DOHH2 (cell line): Measurements from ENCODE around the gene OR9K2.
A peak's percentile ranks its signal among the peaks of the same experiment; 100 is the strongest.

Experiments used
- H3F3A ChIP-seq: fragments of 200-600 bp; sonication (generic), shearing (Covaris generic); 2 replicates; pipeline ENCODE4 v1.6.0; 2016; ENCODE audit warnings: antibody characterized with exemption, mild to moderate bottlenecking; ENCODE audit not compliant: control insufficient read depth, insufficient read depth
- H3K27ac ChIP-seq: fragments of 200-600 bp; sonication (generic); 2 replicates; pipeline ENCODE4 v1.5.1; 2014; ENCODE audit warnings: low read depth, mild to moderate bottlenecking, low read length, moderate library complexity
- H3K27me3 ChIP-seq: fragments of 200-600 bp; sonication (generic); 2 replicates; pipeline ENCODE4 v1.6.1; 2014; ENCODE audit warnings: mild to moderate bottlenecking, low read length, mixed read lengths; ENCODE audit not compliant: control insufficient read depth
- H3K36me3 ChIP-seq: fragments of 200-600 bp; sonication (generic); 2 replicates; pipeline ENCODE4 v1.6.1; 2014; ENCODE audit warnings: mild to moderate bottlenecking, low read length, moderate library complexity, mixed read lengths; ENCODE audit not compliant: control insufficient read depth
- H3K4me1 ChIP-seq: fragments of 200-600 bp; sonication (generic); 2 replicates; pipeline ENCODE4 v1.6.1; 2014; ENCODE audit warnings: mild to moderate bottlenecking, low read length, mixed read lengths; ENCODE audit not compliant: control insufficient read depth
- H3K4me2 ChIP-seq: fragments of 200-600 bp; sonication (generic); 2 replicates; pipeline ENCODE4 v1.6.0; 2014; ENCODE audit warnings: mild to moderate bottlenecking, low read length, moderate library complexity
- H3K4me3 ChIP-seq: fragments of 200-600 bp; sonication (generic); 2 replicates; pipeline ENCODE4 v1.5.1; 2014; ENCODE audit warnings: mild to moderate bottlenecking, low read length, mixed read lengths
- H3K79me2 ChIP-seq: fragments of 200-600 bp; sonication (generic); 2 replicates; pipeline ENCODE4 v1.6.1; 2014; ENCODE audit warnings: mild to moderate bottlenecking, low read length, mixed read lengths; ENCODE audit not compliant: control insufficient read depth
- H3K9me2 ChIP-seq: fragments of 200-600 bp; sonication (generic); replicated peaks from 2 replicates; pipeline ENCODE4 v1.6.1; 2014; ENCODE audit warnings: mild to moderate bottlenecking, low read length, mixed read lengths; ENCODE audit not compliant: control insufficient read depth
- H3K9me3 ChIP-seq: fragments of 200-600 bp; sonication (generic); 2 replicates; pipeline ENCODE4 v1.6.1; 2014; ENCODE audit warnings: antibody characterized with exemption, low read length, mixed read lengths; ENCODE audit not compliant: control insufficient read depth, insufficient read depth
- H4K20me1 ChIP-seq: fragments of 200-600 bp; sonication (generic); 2 replicates; pipeline ENCODE4 v1.6.0; 2014; ENCODE audit warnings: low read depth, mild to moderate bottlenecking, antibody characterized with exemption, low read length, moderate library complexity; ENCODE audit not compliant: control insufficient read depth, insufficient read depth
- CTCF ChIP-seq: fragments of 200-600 bp; sonication (generic); IDR thresholded peaks from one replicate; pipeline ENCODE4 v1.5.1; 2014; ENCODE audit warnings: antibody characterized with exemption, mild to moderate bottlenecking, low read depth, low read length; ENCODE audit not compliant: poor library complexity, severe bottlenecking
- EZH2phosphoT487 ChIP-seq: fragments of 200-600 bp; sonication (generic); IDR thresholded peaks from 2 replicates; pipeline ENCODE4 v1.6.1; 2017; ENCODE audit warnings: borderline replicate concordance, mild to moderate bottlenecking, antibody characterized with exemption, low read length, moderate library complexity, mixed read lengths

OR9K2 gene

GRCh38 chr12:55116152-55116551 lies 10.1 kb upstream of the OR9K2 start:
- H3K79me2 ChIP-seq = no peaks in the 10 kb centered on the region
- no peaks in the 10 kb centered on the region for H3F3A ChIP-seq
- H3K9me3 ChIP-seq = no peaks in the 10 kb centered on the region
- no peaks in the 10 kb centered on the region for H3K36me3 ChIP-seq
- no peak overlapping the region for H3K27ac ChIP-seq
- H3K27me3 ChIP-seq = no peaks in the 10 kb centered on the region
- H3K4me2 ChIP-seq = no peak overlapping the region
- H3K4me1 ChIP-seq = no peaks in the 10 kb centered on the region
- TF ChIP-seq EZH2phosphoT487 = no peak
- TF ChIP-seq CTCF = no peak
- H3K4me3 ChIP-seq = no peak overlapping the region
- H4K20me1 ChIP-seq = no peaks in the 10 kb centered on the region
- no peaks in the 10 kb centered on the region for H3K9me2 ChIP-seq

- Histone ChIP-seq H4K20me1 (no peaks in the 10 kb centered on the region), H3K4me1 (peaks cover 15% of the 10 kb centered on the region), H3K27ac (no peak overlapping the region), H3K79me2 (no peaks in the 10 kb centered on the region), H3F3A (no peaks in the 10 kb centered on the region), H3K4me2 (no peak overlapping the region), H3K9me2 (no peaks in the 10 kb centered on the region), H3K36me3 (no peaks in the 10 kb centered on the region), H3K4me3 (no peak overlapping the region), H3K9me3 (no peaks in the 10 kb centered on the region), H3K27me3 (no peaks in the 10 kb centered on the region)
- TF ChIP-seq EZH2phosphoT487 (no peak), CTCF (no peak)
Observed at GRCh38 chr12:55132816-55133215, 6.6 kb downstream of the OR9K2 start.

DNA sequence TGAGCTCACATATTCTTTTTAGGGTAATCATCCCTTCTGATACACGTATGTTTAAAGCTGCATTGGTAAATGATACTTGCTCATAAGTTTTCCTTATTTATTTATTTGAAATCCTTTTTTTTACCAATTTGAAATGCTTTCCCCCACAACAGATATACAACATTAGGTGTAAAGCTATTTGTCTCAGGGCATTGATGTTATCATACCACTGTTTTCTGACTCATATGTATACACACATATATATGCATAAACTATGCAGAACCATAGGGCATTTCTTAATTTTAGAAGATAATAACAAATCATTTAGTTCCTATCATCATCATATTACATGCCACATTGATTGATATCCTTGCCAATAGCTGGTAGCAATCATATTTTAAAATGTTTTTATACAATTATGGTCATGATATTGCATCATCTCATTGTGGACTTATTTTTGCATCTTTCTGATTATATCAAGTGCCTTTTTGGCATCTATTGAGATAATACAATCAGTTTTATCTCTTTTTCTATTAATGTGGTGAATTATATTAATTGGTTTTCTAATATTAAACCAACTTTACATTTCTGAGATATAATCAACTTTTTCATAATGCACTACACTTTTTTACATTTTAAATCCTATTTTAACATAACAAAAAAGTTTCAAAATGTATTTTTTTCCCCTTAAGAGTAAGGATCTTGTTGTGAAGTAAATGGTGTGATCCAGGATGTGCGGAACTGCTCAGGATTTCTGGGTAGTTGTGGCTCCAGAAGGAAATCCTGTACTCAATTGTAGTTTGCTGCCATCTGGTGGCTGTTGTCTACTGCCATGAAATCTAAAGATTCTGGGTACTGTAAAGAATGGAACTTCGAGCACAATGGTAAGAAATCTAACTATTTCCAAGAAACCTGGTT lies 16.7 kb downstream of the OR9K2 start:
- Histone ChIP-seq H3K79me2 (no peaks in the 10 kb centered on the region), H3K4me3 (no peak overlapping the region)
- TF ChIP-seq CTCF (peak; percentile 78), EZH2phosphoT487 (no peak)

More for the DNA sequence above, 16.7 kb downstream of the OR9K2 start:
- Histone ChIP-seq H4K20me1 (no peaks in the 10 kb centered on the region), H3F3A (peaks cover 5% of the 10 kb centered on the region), H3K36me3 (no peaks in the 10 kb centered on the region; the same call in 1 of the 2 replicates), H3K9me3 (peaks cover 13% of the 10 kb centered on the region), H3K4me2 (peak overlapping the region; percentile 42), H3K27me3 (no peaks in the 10 kb centered on the region), H3K27ac (no peak overlapping the region), H3K4me1 (peaks cover 19% of the 10 kb centered on the region), H3K9me2 (no peaks in the 10 kb centered on the region)
